Right ventricle myocardium inferior (tissue), 1 donor: ENCODE data around the gene PYM1. TPM values are rescaled to one million over a fixed set of nuclear protein-coding genes. Genes with fewer than 3 reads are reported as not detected.
"Not testable (repeated sequence)": the region's sequence is repeated elsewhere in the genome, so short reads cannot be mapped to it uniquely, and the experiment has no call there.

ENCODE experiments used
- ATAC-seq: fragments of 200-7000 bp; cut with Tn5 transposase; one replicate; pipeline ENCODE4 v1.9.1; 2020; ENCODE audit warnings: mild to moderate bottlenecking, moderate library complexity
- DNase-seq: peaks from one replicate; pipeline ENCODE4 v3.0.0; 2021; ENCODE audit errors: missing footprints
- intact Hi-C: fragments of 100-400 bp; cut with DNase I; formaldehyde crosslinking; loops from one replicate; pipeline ENCODE4 v1.11.0; 2022
- total RNA-seq: library from RNA; stranded (reverse); fragmentation: NEBNext Ultra II Directional; extraction: Animal tissue kit (Norgen Biotek cat#: 25700); gene quantifications from one replicate; pipeline ENCODE4 v1.2.1, GENCODE V29; 2021
- donor health status: DM: no; HTN: yes; CAD: no; lungs with severe emphysema.

PYM1 gene
- total RNA-seq, 1 donor from 2014 or later = 19.1 TPM

GRCh38 chr12:55925870-55926737 is 1.6 kb downstream of the PYM1 start:
- ATAC-seq (no peak), DNase-seq (no peak)
- intact Hi-C loops = loop anchor here (2.0 kb wide), 3 partner anchors 47 to 97 kb away; partner anchors contain the start of gene DNAJC14

- intact Hi-C loops = no loop called here
- no peak for ATAC-seq
- DNase-seq = no peak
Measured at GRCh38 chr12:55925371-55925770, 2.3 kb downstream of the PYM1 start.

- intact Hi-C loops, DNase-seq, ATAC-seq: not testable (repeated sequence)
Measured at GRCh38 chr12:55923648-55924047, 4.0 kb downstream of the PYM1 start.

GRCh38 chr12:55922126-55922525 is 5.6 kb downstream of the PYM1 start:
- DNase-seq = no peak
- no peak for ATAC-seq
- intact Hi-C loops = no loop called here

GRCh38 chr12:55919032-55919431 is 8.7 kb downstream of the PYM1 start:
- intact Hi-C loops, ATAC-seq, DNase-seq: not testable (repeated sequence)

GRCh38 chr12:55915482-55915859 is 12.2 kb downstream of the PYM1 start:
- ATAC-seq = no peak
- intact Hi-C loops = no loop called here

GRCh38 chr12:55912908-55913307 is 14.8 kb downstream of the PYM1 start:
- intact Hi-C loops = no loop called here
- DNase-seq = no peak
- ATAC-seq = no peak

More at GRCh38 chr12:55915482-55915859, 12.2 kb downstream of the PYM1 start:
- DNase-seq = no peak

GRCh38 chr12:55909513-55909884 is 18.2 kb downstream of the PYM1 start:
- intact Hi-C loops = no loop called here
- no peak for ATAC-seq
- no peak for DNase-seq

- no peak for DNase-seq
- intact Hi-C loops = no loop called here
- peak; percentile 28 for ATAC-seq
Measured at GRCh38 chr12:55908726-55909512, 18.8 kb downstream of the PYM1 start.

GRCh38 chr12:55906056-55906455 is 21.6 kb downstream of the PYM1 start:
- intact Hi-C loops = no loop called here
- no peak for ATAC-seq

GRCh38 chr12:55901881-55902490 is 25.7 kb downstream of the PYM1 start:
- no peak for ATAC-seq
- no peak for DNase-seq
- intact Hi-C loops = no loop called here

More at GRCh38 chr12:55906056-55906455, 21.6 kb downstream of the PYM1 start:
- no peak for DNase-seq

GRCh38 chr12:55899082-55899481 is 28.6 kb downstream of the PYM1 start:
- ATAC-seq (no peak), DNase-seq (no peak)
- intact Hi-C loops = no loop called here

- no peak for DNase-seq
- no peak for ATAC-seq
- intact Hi-C loops = no loop called here
Measured at GRCh38 chr12:55893723-55894122, 34.0 kb downstream of the PYM1 start.

GRCh38 chr12:55891310-55891709 is 36.4 kb downstream of the PYM1 start:
- DNase-seq (no peak), ATAC-seq (no peak)
- intact Hi-C loops = no loop called here

GRCh38 chr12:55885113-55885512 is 42.6 kb downstream of the PYM1 start:
- DNase-seq (no peak), ATAC-seq (no peak)
- intact Hi-C loops = no loop called here

- ATAC-seq = no peak
- DNase-seq = no peak
- intact Hi-C loops = no loop called here
Measured at GRCh38 chr12:55877824-55878223, 49.9 kb downstream of the PYM1 start.

GRCh38 chr12:55875704-55876467 is 51.8 kb downstream of the PYM1 start:
- DNase-seq (no peak), ATAC-seq (no peak)
- intact Hi-C loops = no loop called here

GRCh38 chr12:55874443-55874842 is 53.3 kb downstream of the PYM1 start:
- no peak for ATAC-seq
- DNase-seq = no peak
- intact Hi-C loops = no loop called here
